ENCODE data around the gene STYX.

STYX gene

GRCh38 chr14:52793061-52793460, 63.1 kb downstream of the STYX start:
- H3K27me3 ChIP-seq (ENCODE audit: insufficient read depth, low read depth, severe bottlenecking), result no peaks in the 10 kb centered on the region
- no peak for TF ChIP-seq CTCF (IDR thresholded peaks at IDR 0.05; ENCODE audit: low read depth, low read length)
- no peak overlapping the region for H3K27ac ChIP-seq
- no peaks in the 10 kb centered on the region for H3K9me3 ChIP-seq (ENCODE audit: severe bottlenecking)
- H3K36me3 ChIP-seq, result peaks cover 3% of the 10 kb centered on the region; the same call in 1 of the 2 replicates
- no peak for DNase-seq
- no peak overlapping the region for H3K4me3 ChIP-seq (ENCODE audit: low read depth, low read length)

GRCh38 chr14:52797653-52798052, 67.7 kb downstream of the STYX start:
- no peak overlapping the region for H3K4me3 ChIP-seq (ENCODE audit: low read depth, low read length)
- no peaks in the 10 kb centered on the region for H3K9me3 ChIP-seq (ENCODE audit: severe bottlenecking)
- no peak overlapping the region for H3K27ac ChIP-seq
- H3K36me3 ChIP-seq, result no peaks in the 10 kb centered on the region
- DNase-seq, result no peak
- TF ChIP-seq CTCF (IDR thresholded peaks at IDR 0.05; ENCODE audit: low read depth, low read length), result no peak
- no peaks in the 10 kb centered on the region for H3K27me3 ChIP-seq (ENCODE audit: insufficient read depth, low read depth, severe bottlenecking)

- no peak overlapping the region for H3K4me3 ChIP-seq (ENCODE audit: low read depth, low read length)
- H3K27me3 ChIP-seq (ENCODE audit: insufficient read depth, low read depth, severe bottlenecking), result no peaks in the 10 kb centered on the region
- no peaks in the 10 kb centered on the region for H3K9me3 ChIP-seq (ENCODE audit: severe bottlenecking)
- DNase-seq, result no peak
- TF ChIP-seq CTCF (IDR thresholded peaks at IDR 0.05; ENCODE audit: low read depth, low read length), result no peak
- no peak overlapping the region for H3K27ac ChIP-seq
- H3K36me3 ChIP-seq, result no peaks in the 10 kb centered on the region
Observed at GRCh38 chr14:52798826-52799225, 68.9 kb downstream of the STYX start.

- no peak for DNase-seq
- Histone ChIP-seq H3K27ac (no peak overlapping the region), H3K36me3 (no peaks in the 10 kb centered on the region), H3K9me3 (ENCODE audit: severe bottlenecking) (no peaks in the 10 kb centered on the region), H3K27me3 (ENCODE audit: insufficient read depth, low read depth, severe bottlenecking) (no peaks in the 10 kb centered on the region), H3K4me3 (ENCODE audit: low read depth, low read length) (no peak overlapping the region)
- no peak for TF ChIP-seq CTCF (IDR thresholded peaks at IDR 0.05; ENCODE audit: low read depth, low read length)
Observed at GRCh38 chr14:52801014-52801712, 71.2 kb downstream of the STYX start.

GRCh38 chr14:52802597-52802996, 72.6 kb downstream of the STYX start:
- TF ChIP-seq CTCF (IDR thresholded peaks at IDR 0.05; ENCODE audit: low read depth, low read length), result no peak
- Histone ChIP-seq H3K27ac (no peak overlapping the region), H3K9me3 (ENCODE audit: severe bottlenecking) (no peaks in the 10 kb centered on the region), H3K36me3 (no peaks in the 10 kb centered on the region), H3K4me3 (ENCODE audit: low read depth, low read length) (no peak overlapping the region), H3K27me3 (ENCODE audit: insufficient read depth, low read depth, severe bottlenecking) (no peaks in the 10 kb centered on the region)
- no peak for DNase-seq

GRCh38 chr14:52806115-52806514, 76.1 kb downstream of the STYX start:
- H3K27me3 ChIP-seq (ENCODE audit: insufficient read depth, low read depth, severe bottlenecking), result no peaks in the 10 kb centered on the region
- DNase-seq, result no peak
- H3K36me3 ChIP-seq, result no peaks in the 10 kb centered on the region
- H3K9me3 ChIP-seq (ENCODE audit: severe bottlenecking), result no peaks in the 10 kb centered on the region
- no peak for TF ChIP-seq CTCF (IDR thresholded peaks at IDR 0.05; ENCODE audit: low read depth, low read length)
- H3K4me3 ChIP-seq (ENCODE audit: low read depth, low read length), result no peak overlapping the region
- H3K27ac ChIP-seq, result no peak overlapping the region

Measured in WERI-Rb-1 (cell line).